HepG2 (cell line): ENCODE data around the gene FAM118B. TPM values are rescaled to one million over a fixed set of nuclear protein-coding genes. Genes with fewer than 3 reads are reported as not detected.

Experiments
- ATAC-seq: fragments of 200-7000 bp; cut with Tn5 transposase; 3 replicates; pipeline ENCODE4 v1.9.1; 2020; ENCODE audit warnings: mild to moderate bottlenecking, moderate library complexity
- BruUV-seq: library from RNA; stranded (reverse); fragments of 400-500 nt; replicated peaks from 2 replicates; lab custom pipeline; 2021; lab: Mats Ljungman, UMichigan
- CTCF ChIA-PET: fragments of 300-600 bp; formaldehyde crosslinking; extraction: SDS; loops from one replicate; lab custom pipeline; 2021; ENCODE audit warnings: low total read pairs, inconsistent platforms, low intra/inter-chr PET ratio; lab: Yijun Ruan, JAX
- POLR2A ChIA-PET: fragments of 350-600 bp; sonication (Branson Sonifier 250); formaldehyde crosslinking; loops from one replicate; lab custom pipeline; 2020; ENCODE audit warnings: antibody characterized with exemption, inconsistent platforms; lab: Yijun Ruan, JAX
- DNase-seq: peaks from one replicate; pipeline ENCODE4 v3.0.0-alpha.2; 2015; ENCODE audit warnings: low spot score
- FAIRE-seq: peaks from 3 replicates; lab custom pipeline; 2011; peaks lifted over from hg19 to GRCh38; lab: Jason Lieb, UNC
- H2AFZ ChIP-seq: one replicate; pipeline ENCODE4 v1.6.1; 2011; ENCODE audit warnings: low read length, inconsistent platforms
- H3K27ac ChIP-seq: fragments of 300-600 bp; 3 replicates; pipeline ENCODE4 v1.8.0; 2011; ENCODE audit warnings: mixed run types, mild to moderate bottlenecking, mixed read lengths, low read length, inconsistent platforms; ENCODE audit not compliant: insufficient read depth; ENCODE audit errors: extremely low read length
- H3K27me3 ChIP-seq, 2 experiments: fragments of 200-600 bp in 1 of 2; 2 replicates in 1 of 2; 3 replicates in 1 of 2; pipeline versions ENCODE4 v1.6.0 to v1.8.0; 2011; ENCODE audit warnings: low read length in 2 of 2, mild to moderate bottlenecking in 2 of 2, moderate library complexity in 2 of 2, inconsistent platforms in 1 of 2; ENCODE audit not compliant: insufficient read depth in 2 of 2, control insufficient read depth in 1 of 2
- H3K36me3 ChIP-seq, 2 experiments: fragments of 200-600 bp in 1 of 2; replicated peaks in 1 of 2; 2 replicates in 1 of 2; 3 replicates in 1 of 2; pipeline versions ENCODE4 v1.5.1 to v1.8.0; 2011; ENCODE audit warnings: low read length in 2 of 2, inconsistent platforms in 1 of 2; ENCODE audit not compliant: insufficient read depth in 2 of 2, control insufficient read depth in 1 of 2
- H3K4me1 ChIP-seq: 2 replicates; pipeline ENCODE4 v1.5.1; 2012; ENCODE audit warnings: low read length, inconsistent platforms; ENCODE audit not compliant: insufficient read depth
- H3K4me2 ChIP-seq: 2 replicates; pipeline ENCODE4 v1.6.0; 2011; ENCODE audit warnings: low read depth, low read length, inconsistent platforms
- H3K4me3 ChIP-seq, 3 experiments: fragments of 200-600 bp in 1 of 3; sonication (generic), shearing (Covaris generic) in 1 of 3; replicated peaks in 1 of 3; 2 replicates each; pipeline ENCODE4 v1.5.1; 2011 to 2016; ENCODE audit warnings: low read length in 3 of 3, inconsistent platforms in 2 of 3, low read depth in 2 of 3, mild to moderate bottlenecking in 2 of 3, control low read depth in 1 of 3, mixed read lengths in 1 of 3; ENCODE audit not compliant: insufficient read depth in 1 of 3
- H3K79me2 ChIP-seq: one replicate; pipeline ENCODE4 v1.6.1; 2011; ENCODE audit warnings: low read length, inconsistent platforms; ENCODE audit not compliant: insufficient read depth
- H3K9ac ChIP-seq: 2 replicates; pipeline ENCODE4 v1.6.0; 2011; ENCODE audit warnings: mild to moderate bottlenecking, low read depth, low read length, inconsistent platforms; ENCODE audit not compliant: insufficient read depth
- H3K9me3 ChIP-seq: 2 replicates; pipeline ENCODE4 v1.5.1; 2012; ENCODE audit warnings: mild to moderate bottlenecking, low read length
- H4K20me1 ChIP-seq: 2 replicates; pipeline ENCODE4 v1.6.0; 2011; ENCODE audit warnings: inconsistent platforms, mild to moderate bottlenecking, low read length, moderate library complexity; ENCODE audit not compliant: insufficient read depth
- CTCF ChIP-seq: sonication (generic); formaldehyde crosslinking; IDR thresholded peaks from 2 replicates; pipeline ENCODE4 v1.5.0; 2020; ENCODE audit warnings: mild to moderate bottlenecking, missing genetic modification reagents, moderate library complexity
- ISL2 ChIP-seq: sonication (generic); formaldehyde crosslinking; IDR thresholded peaks from 2 replicates; pipeline ENCODE4 v1.5.0; 2020; ENCODE audit warnings: missing genetic modification reagents
- ZNF280D ChIP-seq: sonication (generic); formaldehyde crosslinking; IDR thresholded peaks from 2 replicates; pipeline ENCODE4 v1.5.1; 2020; ENCODE audit warnings: mild to moderate bottlenecking, missing genetic modification reagents
- ZNF576 ChIP-seq: sonication (generic); formaldehyde crosslinking; IDR thresholded peaks from 2 replicates; pipeline ENCODE4 v1.4.0; 2020; ENCODE audit warnings: mild to moderate bottlenecking, missing genetic modification reagents
- ZNF605 ChIP-seq: sonication (generic); formaldehyde crosslinking; IDR thresholded peaks from 2 replicates; pipeline ENCODE4 v1.8.0; 2022; ENCODE audit warnings: mild to moderate bottlenecking, missing genetic modification reagents
- ZNF687 ChIP-seq: sonication (generic); formaldehyde crosslinking; IDR thresholded peaks from 2 replicates; pipeline ENCODE4 v1.5.1; 2020; ENCODE audit warnings: mild to moderate bottlenecking, missing genetic modification reagents, moderate library complexity
- ZZZ3 ChIP-seq: sonication (generic); formaldehyde crosslinking; IDR thresholded peaks from 2 replicates; pipeline ENCODE4 v1.4.0; 2020; ENCODE audit warnings: missing genetic modification reagents, mild to moderate bottlenecking, borderline replicate concordance
- WGBS: methylation state at CpG from one replicate; pipeline ENCODE4 v1.1.6; 2017; ENCODE audit warnings: low lambda C conversion rate; 5-methylcytosine and 5-hydroxymethylcytosine counted together
- in situ Hi-C: cut with HindIII; loops from 2 replicates; pipeline ENCODE4 v1.10.0; 2017; ENCODE audit warnings: low pct_unique_long_range_greater_than_20kb; ENCODE audit not compliant: extremely low pct_ligation_motif_present
- intact Hi-C: fragments of 100-400 bp; cut with micrococcal nuclease; formaldehyde crosslinking; loops from one replicate; pipeline ENCODE4 v1.10.0; 2022; ENCODE audit not compliant: unreplicated experiment
- polyA plus RNA-seq, 8 experiments: library from polyadenylated mRNA; depleted of rRNA in 3 of 8; stranded (reverse) in 7 of 8; unstranded in 1 of 8; fragments of >200 nt; fragmentation: Illumina TruSeq in 4 of 8; extraction: Trizol in 4 of 8; gene quantifications; 2 replicates each; pipeline versions ENCODE4 v1.2.1 to v1.2.3, GENCODE V29; 2011 to 2016; ENCODE audit warnings: low read depth in 4 of 8, missing spikeins in 1 of 8, mixed read lengths in 1 of 8; ENCODE audit not compliant: insufficient read depth in 1 of 8
- total RNA-seq, 5 experiments: library from RNA; depleted of rRNA; stranded (reverse); fragments of >200 nt; fragmentation: Illumina TruSeq; extraction: Trizol; gene quantifications; 2 replicates each; pipeline ENCODE4 v1.2.3, GENCODE V29; 2016; ENCODE audit warnings: low read depth in 1 of 5

The FAM118B gene
- total and polyA plus RNA-seq, 2 of the 13 experiments (the other 11 are each of a cell fraction or from before 2014, with no cell fraction given) = 10.2 to 25.7 TPM

- TF ChIP-seq CTCF (no peak), ZZZ3 (CRISPR knock-in tag) (no peak), ISL2 (no peak)
- TF ChIP-seq, all 625 proteins: peak for 0
These were observed 42.3 kb upstream of the FAM118B start (continued) for GRCh38 chr11:126169291-126169690.

GRCh38 chr11:126172596-126173038 lies 39.0 kb upstream of the FAM118B start:
- ATAC-seq = peak; percentile 59
- in situ Hi-C loops = no loop called here
- FAIRE-seq = no peak
- H3K9ac ChIP-seq = no peak overlapping the region
- peak overlapping the region; percentile 2 for H3K27ac ChIP-seq
- no TSS peak for BruUV-seq
- H3K4me2 ChIP-seq = no peak overlapping the region; the same call in 1 of the 2 replicates
- 64% methylated on average over 5 of the region's 8 CpGs for WGBS
- no peaks in the 10 kb centered on the region for H3K27me3 ChIP-seq
- H2AFZ ChIP-seq = no peak overlapping the region
- CTCF ChIA-PET = no interaction called here
- H3K4me3 ChIP-seq = no peak overlapping the region
- no peaks in the 10 kb centered on the region for H3K36me3 ChIP-seq
- POLR2A ChIA-PET = interaction anchor here (1.0 kb wide), 1 partner anchor 14 kb away, joined by 3 read pairs; no protein-coding TSS in a partner anchor
- DNase-seq = no peak
- peaks cover 32% of the 10 kb centered on the region for H3K4me1 ChIP-seq
- H3K79me2 ChIP-seq = no peaks in the 10 kb centered on the region
- H3K9me3 ChIP-seq = no peaks in the 10 kb centered on the region
- intact Hi-C loops = no loop called here
- no peaks in the 10 kb centered on the region for H4K20me1 ChIP-seq
- TF ChIP-seq ZNF605 = no peak
- no peak for TF ChIP-seq ZNF280D (CRISPR knock-in tag)
- TF ChIP-seq ZNF576 = no peak
- peak; percentile 43 for TF ChIP-seq ZNF687 (CRISPR knock-in tag)
